GM19372 (cell line): ENCODE results near the gene SLX4.
"Not testable (repeated sequence)": the region's sequence is repeated elsewhere in the genome, so short reads cannot be mapped to it uniquely, and the experiment has no call there.

Experiments
- ATAC-seq: cut with Tn5 transposase; IDR thresholded peaks from one replicate; pipeline ENCODE4 v1.9.1; 2021; ENCODE audit warnings: mild to moderate bottlenecking, low read depth, moderate library complexity; ENCODE audit not compliant: unreplicated experiment

SLX4 gene

GRCh38 chr16:3641801-3642396 lies 30.5 kb upstream of the SLX4 start:
- no peak for ATAC-seq

- ATAC-seq = no peak
Measured at GRCh38 chr16:3640632-3641501, 29.5 kb upstream of the SLX4 start.

GRCh38 chr16:3640207-3640606 lies 28.8 kb upstream of the SLX4 start:
- no peak for ATAC-seq

- no peak for ATAC-seq
Measured at GRCh38 chr16:3638916-3639644, 27.7 kb upstream of the SLX4 start.

- no peak for ATAC-seq
Measured at GRCh38 chr16:3637371-3637923, 26.0 kb upstream of the SLX4 start.

GRCh38 chr16:3625911-3626732 lies 14.7 kb upstream of the SLX4 start:
- no peak for ATAC-seq

- no peak for ATAC-seq
Measured at GRCh38 chr16:3625331-3625730, 13.9 kb upstream of the SLX4 start.

GRCh38 chr16:3623642-3624041 lies 12.2 kb upstream of the SLX4 start:
- ATAC-seq = no peak

GRCh38 chr16:3618769-3619141 lies 7.3 kb upstream of the SLX4 start:
- no peak for ATAC-seq

- ATAC-seq = no peak
Measured at GRCh38 chr16:3612510-3613466, 1.4 kb upstream of the SLX4 start.

- no peak for ATAC-seq
Measured at GRCh38 chr16:3610698-3611145, 684 bp downstream of the SLX4 start.

- no peak for ATAC-seq
Measured at GRCh38 chr16:3609895-3610697, 1.3 kb downstream of the SLX4 start.

- ATAC-seq = not testable (repeated sequence)
Measured at GRCh38 chr16:3608976-3609375, 2.4 kb downstream of the SLX4 start.

GRCh38 chr16:3608069-3608468 lies 3.3 kb downstream of the SLX4 start:
- no peak for ATAC-seq

- ATAC-seq = no peak
Measured at GRCh38 chr16:3607634-3608033, 3.8 kb downstream of the SLX4 start.

- ATAC-seq = no peak
Measured at GRCh38 chr16:3607161-3607560, 4.2 kb downstream of the SLX4 start.

GRCh38 chr16:3606441-3606840 lies 5.0 kb downstream of the SLX4 start:
- ATAC-seq = no peak

- no peak for ATAC-seq
Measured at GRCh38 chr16:3602320-3602653, 9.1 kb downstream of the SLX4 start.
